Heart right ventricle (tissue), 16 donors: Measurements from ENCODE around the gene LRP11. TPM values are rescaled to one million over a fixed set of nuclear protein-coding genes. Genes with fewer than 3 reads are reported as not detected.
A peak's percentile ranks its signal among the peaks of the same experiment; 100 is the strongest.

ENCODE experiments used
- ATAC-seq, 8 donors: fragments of 200-7000 bp; cut with Tn5 transposase; one replicate each; pipeline ENCODE4 v1.9.1; 2020; ENCODE audit warnings: mild to moderate bottlenecking in 8 of 8, moderate library complexity in 8 of 8, moderate number of reproducible peaks in 1 of 8
- DNase-seq, 2 donors: peaks; one replicate each; pipeline ENCODE4 v3.0.0-alpha.2; 2020
- H3K27ac ChIP-seq, 10 donors: fragments of 200-600 bp; sonication (generic) in 2 of 10; one replicate each; pipeline versions ENCODE4 v1.5.0 to v1.8.0; 2020 to 2022; ENCODE audit warnings: mild to moderate bottlenecking in 3 of 10
- H3K27me3 ChIP-seq, 7 donors: fragments of 200-600 bp; one replicate each; pipeline ENCODE4 v1.8.0; 2021 to 2022; ENCODE audit warnings: mild to moderate bottlenecking in 2 of 7
- H3K36me3 ChIP-seq, 9 donors: fragments of 200-600 bp; sonication (generic) in 1 of 9; one replicate each; pipeline versions ENCODE4 v1.5.0 to v1.8.0; 2020 to 2022; ENCODE audit warnings: mild to moderate bottlenecking in 2 of 9
- H3K4me1 ChIP-seq, 9 donors: fragments of 200-600 bp; sonication (generic) in 1 of 9; one replicate each; pipeline versions ENCODE4 v1.5.0 to v1.8.0; 2020 to 2022; ENCODE audit warnings: mild to moderate bottlenecking in 4 of 9
- H3K4me3 ChIP-seq, 10 donors: fragments of 200-600 bp; sonication (generic) in 2 of 10; one replicate each; pipeline versions ENCODE4 v1.5.0 to v1.8.0; 2020 to 2022; ENCODE audit warnings: mild to moderate bottlenecking in 7 of 10, moderate library complexity in 2 of 10
- H3K9me3 ChIP-seq, 11 donors: fragments of 200-600 bp in 10 of 11; sonication (generic) in 2 of 11; one replicate each; pipeline versions ENCODE4 v1.5.0 to v1.8.0; 2013 to 2022; ENCODE audit warnings: mild to moderate bottlenecking in 2 of 11, control low read depth in 1 of 11, moderate library complexity in 1 of 11
- WGBS, 2 donors: extraction: QIAGEN DNeasy Blood & Tissue Kit; methylation state at CpG; one replicate each; pipeline ENCODE4 v1.1.7; 2013; ENCODE audit warnings: inconsistent platforms in 1 of 2; 5-methylcytosine and 5-hydroxymethylcytosine counted together
- intact Hi-C, 10 donors: fragments of 100-400 bp; cut with DNase I; formaldehyde crosslinking; loops; one replicate each; pipeline versions ENCODE4 v1.11.1 to v1.14.2; 2022
- polyA plus RNA-seq, 2 donors: library from polyadenylated mRNA; stranded (reverse); fragments of 200-250 nt; gene quantifications; one replicate each; pipeline ENCODE4 v1.2.3, GENCODE V29; 2013
- total RNA-seq, 10 donors: library from RNA; stranded (reverse); fragmentation: NEBNext Ultra II Directional in 3 of 10; extraction: Animal tissue kit (Norgen Biotek cat#: 25700) in 3 of 10; gene quantifications; one replicate each; pipeline versions ENCODE4 v1.2.1 to v1.2.4, GENCODE V29; 2021 to 2023
- TF ChIP-seq, protein P1 (sequence below), 9 donors: fragments of 200-600 bp; sonication (generic) in 2 of 9; IDR thresholded peaks; one replicate each; pipeline versions ENCODE4 v1.5.0 to v1.8.0; 2021 to 2022; ENCODE audit warnings: antibody characterized with exemption in 9 of 9, mild to moderate bottlenecking in 5 of 9, moderate library complexity in 1 of 9
- donor health status: Arrhythmogenic right ventricular cardiomyopathy.
- donor health status: ischemic (EF 13 %, LVEDD 7.1; RV severe dilation, severe dysfunction).
- donor health status: healthy with polysubstance abuse.
- donor health status: DM: no; HTN: yes; CAD: no.
- donor health status: DM: no; HTN: no; CAD: no.
- donor health status: ischemic (EF 25% LVEDD 6.9; RV normal size, moderate dysfunction).
- donor health status: ischemic (EF 25% LVEDD 5.7; RV mildly dilated, moderate dysfunction).
- donor health status: healthy.
- donor health status: DM: yes; HTN: yes; CAD: no.
- donor health status: Ischemic cardiomyopathy.
- donor health status: ischemic (EF 35%, LVEDD 5.7; RV mildly dilated, moderate dysfunction).
- donor health status: nonischemic (EF 11% LVEDD 7.7; RV severe dilation, severe dysfunction).
- donor health status: DM: yes; HTN: yes; CAD: no.
- donor health status: PGD.
- donor health status: ischemic (EF 29% LVEDD 5.4; RV normal size, mild dysfunction).
- donor health status: nonischemic (EF 23%, LVEDD 6.1; RV moderate dilation, normal function).

LRP11 gene
- total and polyA plus RNA-seq, 12 donors: 0.51 to 21.0 (median 14.6) TPM

DNA sequence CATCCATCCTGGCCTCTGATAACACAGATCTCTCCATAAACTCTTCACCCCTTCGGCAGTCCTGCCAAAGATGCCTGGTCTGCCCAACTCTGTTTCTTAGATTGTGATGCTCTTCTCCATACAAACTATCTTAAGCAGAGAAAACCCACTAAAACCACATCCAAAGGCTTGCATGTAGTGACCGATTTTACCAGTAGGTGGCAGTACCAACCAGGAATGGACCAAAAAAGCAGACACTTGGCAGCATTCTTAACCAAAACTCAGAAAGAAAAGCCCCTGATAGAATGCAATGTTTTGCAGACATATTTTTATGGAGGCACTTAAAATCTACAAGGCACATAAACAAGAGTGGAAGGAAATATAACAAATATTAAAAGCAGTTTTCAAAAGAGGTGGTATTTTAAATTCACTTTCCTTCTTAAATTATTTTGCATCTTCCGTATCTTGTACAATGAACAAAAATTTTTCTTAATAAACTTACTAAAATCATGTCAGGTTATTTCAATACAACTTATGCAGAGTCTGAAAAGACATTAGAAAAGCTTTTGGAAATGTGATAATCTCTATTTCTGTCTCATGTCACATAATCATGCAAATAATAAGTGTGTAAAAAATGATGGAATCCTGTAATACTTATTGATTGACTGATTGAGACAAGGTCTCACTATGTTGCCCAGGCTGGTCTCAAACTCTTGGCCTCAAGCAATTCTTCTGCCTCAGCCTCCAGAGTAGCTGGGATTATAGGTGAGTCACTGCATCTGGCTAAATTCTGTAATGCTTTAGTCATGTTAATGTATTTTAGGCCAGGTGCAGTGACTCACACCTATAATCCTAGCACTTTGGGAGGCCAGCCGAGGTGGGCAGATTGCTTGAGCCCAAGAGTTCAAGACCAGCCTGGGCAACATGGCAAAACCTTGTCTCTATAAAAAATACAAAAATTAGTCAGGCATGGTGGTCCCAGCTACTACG lies 29.4 kb downstream of the LRP11 start:
- peak in 1 of 2 donors; percentile 54 for DNase-seq
- TF ChIP-seq, protein P1, sequence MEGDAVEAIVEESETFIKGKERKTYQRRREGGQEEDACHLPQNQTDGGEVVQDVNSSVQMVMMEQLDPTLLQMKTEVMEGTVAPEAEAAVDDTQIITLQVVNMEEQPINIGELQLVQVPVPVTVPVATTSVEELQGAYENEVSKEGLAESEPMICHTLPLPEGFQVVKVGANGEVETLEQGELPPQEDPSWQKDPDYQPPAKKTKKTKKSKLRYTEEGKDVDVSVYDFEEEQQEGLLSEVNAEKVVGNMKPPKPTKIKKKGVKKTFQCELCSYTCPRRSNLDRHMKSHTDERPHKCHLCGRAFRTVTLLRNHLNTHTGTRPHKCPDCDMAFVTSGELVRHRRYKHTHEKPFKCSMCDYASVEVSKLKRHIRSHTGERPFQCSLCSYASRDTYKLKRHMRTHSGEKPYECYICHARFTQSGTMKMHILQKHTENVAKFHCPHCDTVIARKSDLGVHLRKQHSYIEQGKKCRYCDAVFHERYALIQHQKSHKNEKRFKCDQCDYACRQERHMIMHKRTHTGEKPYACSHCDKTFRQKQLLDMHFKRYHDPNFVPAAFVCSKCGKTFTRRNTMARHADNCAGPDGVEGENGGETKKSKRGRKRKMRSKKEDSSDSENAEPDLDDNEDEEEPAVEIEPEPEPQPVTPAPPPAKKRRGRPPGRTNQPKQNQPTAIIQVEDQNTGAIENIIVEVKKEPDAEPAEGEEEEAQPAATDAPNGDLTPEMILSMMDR (IDR thresholded peaks at IDR 0.05): peak; percentile 82 to 97 (median 93)
- Histone ChIP-seq H3K27me3 (no peaks in the 10 kb centered on the region), H3K36me3 (peaks cover 0 to 33% (median 0%) of the 10 kb centered on the region in 9 donors), H3K9me3 (peaks cover 0 to 4% (median 0%) of the 10 kb centered on the region in 11 donors), H3K4me3 (no peak overlapping the region), H3K27ac (no peak overlapping the region), H3K4me1 (peaks cover 0 to 1% (median 0%) of the 10 kb centered on the region in 9 donors)
- peak in 4 of 8 donors; percentile 37 to 72 (median 56) for ATAC-seq
- intact Hi-C loops: loop anchor here (1.0 to 10.0 kb wide), 11 partner anchors 30 to 183 kb away; partner anchors contain the start of genes LRP11 (in 1 of the 10) and RAET1G (in 1 of the 10)
- 56 to 57% methylated on average over 5 of the region's 5 CpGs for WGBS, 2 donors

DNA sequence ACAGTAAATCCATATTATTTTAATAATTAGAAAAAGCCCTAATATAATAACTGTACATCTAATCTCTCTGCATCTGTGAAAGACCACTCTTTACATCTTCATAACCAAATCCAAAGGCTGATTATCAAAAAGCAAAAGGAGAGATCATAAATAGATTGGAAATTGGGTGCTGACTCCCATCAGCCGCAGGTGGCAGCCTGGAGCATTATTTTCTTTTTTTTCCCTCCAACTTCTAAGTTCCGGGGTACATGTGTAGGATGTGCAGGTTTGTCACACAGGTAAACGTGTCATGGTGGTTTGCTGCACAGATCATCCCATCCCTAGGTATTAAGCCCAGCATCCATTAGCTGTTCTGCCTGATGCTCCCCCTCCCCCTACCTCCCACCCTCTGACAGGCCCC lies 30.5 kb downstream of the LRP11 start:
- no peaks in the 10 kb centered on the region for H3K27me3 ChIP-seq
- H3K27ac ChIP-seq: no peak overlapping the region
- no peak for DNase-seq
- H3K36me3 ChIP-seq: peaks cover 0 to 33% (median 0%) of the 10 kb centered on the region in 9 donors
- no peaks in the 10 kb centered on the region for H3K4me1 ChIP-seq
- H3K9me3 ChIP-seq: peaks cover 0 to 4% (median 0%) of the 10 kb centered on the region in 11 donors
- TF ChIP-seq, protein P1 (IDR thresholded peaks at IDR 0.05): no peak
- WGBS, 2 donors: 94 to 100% methylated on average over 3 of the region's 3 CpGs
- no peak overlapping the region for H3K4me3 ChIP-seq
- intact Hi-C loops: loop anchor here (1.0 to 10.0 kb wide), 10 partner anchors 31 to 184 kb away; partner anchors contain the start of genes LRP11 (in 1 of the 10) and RAET1G (in 1 of the 10)
- no peak for ATAC-seq

DNA sequence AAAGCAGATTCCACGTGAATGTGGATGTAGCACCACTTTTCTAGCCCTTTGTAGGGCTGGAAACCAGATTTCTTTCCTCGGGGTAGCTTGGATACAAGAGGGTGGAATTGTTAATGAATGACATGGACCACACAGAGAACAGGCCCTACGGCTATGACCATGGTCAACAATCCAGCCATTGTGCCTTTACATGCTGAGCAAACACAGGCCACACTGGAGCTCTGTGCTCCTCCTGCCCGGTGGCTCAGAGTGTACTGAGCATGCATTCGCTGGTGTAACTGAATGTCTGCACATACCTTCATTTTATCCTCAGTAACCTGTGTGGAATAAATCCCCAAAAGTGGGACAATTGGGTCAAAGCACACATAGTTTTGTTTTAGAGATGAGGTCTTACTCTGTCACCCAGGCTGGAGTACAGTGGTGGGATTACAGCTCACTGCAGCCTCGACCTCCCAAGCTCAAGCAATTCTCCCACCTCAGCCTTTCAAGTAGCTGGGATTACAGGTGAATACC lies 32.8 kb downstream of the LRP11 start:
- DNase-seq: no peak

More for the DNA sequence above, 32.8 kb downstream of the LRP11 start:
- peaks cover 0 to 25% (median under 1%) of the 10 kb centered on the region in 9 donors for H3K36me3 ChIP-seq
- peak in 1 of 8 donors; percentile 38 for ATAC-seq
- intact Hi-C loops: loop anchor here in 7 of 10 donors (5.0 to 10.0 kb wide), 5 partner anchors 36 to 186 kb away; partner anchors contain the start of gene RAET1G (in 1 of the 7)
- WGBS, 2 donors: 85 to 89% methylated on average over 6 of the region's 6 CpGs
- no peaks in the 10 kb centered on the region for H3K27me3 ChIP-seq
- TF ChIP-seq, protein P1 (IDR thresholded peaks at IDR 0.05): no peak
- peaks cover 0 to 4% (median 0%) of the 10 kb centered on the region in 11 donors for H3K9me3 ChIP-seq
- H3K27ac ChIP-seq: no peak overlapping the region
- no peak overlapping the region for H3K4me3 ChIP-seq
- no peaks in the 10 kb centered on the region for H3K4me1 ChIP-seq
